ENCODE measurements around the gene DERL3. TPM values are rescaled to one million over a fixed set of nuclear protein-coding genes. Genes with fewer than 3 reads are reported as not detected.

The DERL3 gene
- total RNA-seq, 1 experiment from 2014 or later: 9.8 TPM

GRCh38 chr22:23832226-23833016, 6.4 kb downstream of the DERL3 start:
- no peak overlapping the region for H2BK120ac ChIP-seq (ENCODE audit: low read depth, low read length, poor library complexity, severe bottlenecking)
- no peaks in the 10 kb centered on the region for H4K20me1 ChIP-seq (ENCODE audit: control insufficient read depth, insufficient read depth, insufficient read length)
- no peak overlapping the region for H2AFZ ChIP-seq (ENCODE audit: low read length)
- H3K9me3 ChIP-seq (ENCODE audit: control insufficient read depth, low read depth, low read length): no peaks in the 10 kb centered on the region
- no peak overlapping the region for H3K27ac ChIP-seq (ENCODE audit: insufficient read length, low read depth, low read length)
- H2AK5ac ChIP-seq (ENCODE audit: insufficient read length, low read length): no peak overlapping the region
- no peaks in the 10 kb centered on the region for H3K23me2 ChIP-seq (ENCODE audit: insufficient read length, low read depth, low read length, poor library complexity, severe bottlenecking)
- Mint-ChIP-seq H3K4me3 (no peak overlapping the region), H3K36me3 (ENCODE audit: insufficient read depth in 1 of 3, low read depth in 3 of 3) (peaks cover 23 to 47% (median 45%) of the 10 kb centered on the region in 3 experiments), H3K27ac (peak overlapping the region in 2 of 3 experiments; percentile 61 to 93; a peak in 1 of 7 replicates), H3K27me3 (ENCODE audit: low read depth) (no peaks in the 10 kb centered on the region), H3K4me1 (peaks cover 2 to 4% of the 10 kb centered on the region in 2 experiments), H3K9me3 (no peaks in the 10 kb centered on the region)
- H2BK20ac ChIP-seq (ENCODE audit: low read depth, low read length, poor library complexity, severe bottlenecking): no peak overlapping the region
- H3K4me1 ChIP-seq (ENCODE audit: insufficient read depth, low read length): no peaks in the 10 kb centered on the region
- H3K18ac ChIP-seq (ENCODE audit: insufficient read length, low read depth, low read length): no peak overlapping the region
- H4K91ac ChIP-seq (ENCODE audit: insufficient read length, low read depth, low read length): no peak overlapping the region
- H3K4me2 ChIP-seq (ENCODE audit: insufficient read depth, insufficient read length, low read length): no peak overlapping the region
- no peak overlapping the region for H3K4ac ChIP-seq (ENCODE audit: low read depth, low read length)
- no peaks in the 10 kb centered on the region for H3K79me1 ChIP-seq (ENCODE audit: insufficient read depth, low read depth, low read length, poor library complexity, severe bottlenecking)
- H3K9ac ChIP-seq (ENCODE audit: extremely low read depth, insufficient read length, low read length): no peak overlapping the region
- H4K5ac ChIP-seq (ENCODE audit: insufficient read length, low read depth, low read length): no peak overlapping the region
- no peak overlapping the region for H2BK5ac ChIP-seq (ENCODE audit: insufficient read length, low read length)
- no peaks in the 10 kb centered on the region for H3K27me3 ChIP-seq (ENCODE audit: insufficient read depth, low read length)
- H2BK12ac ChIP-seq (ENCODE audit: insufficient read length, low read depth, low read length): no peak overlapping the region
- no peaks in the 10 kb centered on the region for H3K79me2 ChIP-seq (ENCODE audit: insufficient read depth, low read length)
- no peak overlapping the region for H4K8ac ChIP-seq (replicated peaks; ENCODE audit: insufficient read length, low read depth, low read length)
- no CpG with 5 or more reads among the region's 11 CpGs for WGBS (ENCODE audit: extremely low coverage, insufficient read length, low lambda C conversion rate)
- H3T11ph ChIP-seq (ENCODE audit: low read length): no peak overlapping the region
- H3K56ac ChIP-seq (ENCODE audit: insufficient read length, low read depth, low read length): no peak overlapping the region
- no peak for TF ChIP-seq CTCF (conservative IDR thresholded peaks at IDR 0.05)
- H3K23ac ChIP-seq (ENCODE audit: insufficient read length, low read depth, low read length): no peak overlapping the region
- H2BK15ac ChIP-seq (ENCODE audit: low read depth, low read length): no peak overlapping the region
- H3K14ac ChIP-seq (ENCODE audit: insufficient read depth, low read length): no peak overlapping the region
- DNase-seq: no peak
